ENCODE data around the gene COPE.

Gene COPE

GRCh38 chr19:18875726-18876125 is 43.5 kb downstream of the COPE start:
- DNase-seq (ENCODE audit: extremely low spot score), result no peak
- POLR2A ChIA-PET, result interaction anchor here (0.6 to 0.7 kb wide), 2 partner anchors 53 to 54 kb away, joined by 3 to 5 read pairs; no protein-coding TSS in a partner anchor
- no peak for TF ChIP-seq CTCF (IDR thresholded peaks at IDR 0.05; ENCODE audit: control extremely low read depth, extremely low read depth, low read depth, missing control alignments)
- CTCF ChIA-PET, result interaction anchor here (1.2 to 2.0 kb wide), 3 partner anchors 8 to 29 kb away, joined by 4 to 7 read pairs (median 4); no protein-coding TSS in a partner anchor

- DNase-seq (ENCODE audit: extremely low spot score), result no peak
- ChIA-PET POLR2A (no interaction called here), CTCF (no interaction called here)
- TF ChIP-seq CTCF (IDR thresholded peaks at IDR 0.05; ENCODE audit: control extremely low read depth, extremely low read depth, low read depth, missing control alignments), result no peak
Measured at GRCh38 chr19:18871543-18871942, 47.6 kb downstream of the COPE start.

- POLR2A ChIA-PET, result no interaction called here
- no peak for DNase-seq (ENCODE audit: extremely low spot score)
- TF ChIP-seq CTCF (IDR thresholded peaks at IDR 0.05; ENCODE audit: control extremely low read depth, extremely low read depth, low read depth, missing control alignments), result no peak
- CTCF ChIA-PET, result no interaction called here
Measured at GRCh38 chr19:18870531-18871172, 48.5 kb downstream of the COPE start.

- DNase-seq (ENCODE audit: extremely low spot score), result no peak
- POLR2A ChIA-PET, result no interaction called here
- TF ChIP-seq CTCF (IDR thresholded peaks at IDR 0.05; ENCODE audit: control extremely low read depth, extremely low read depth, low read depth, missing control alignments), result no peak
- CTCF ChIA-PET, result no interaction called here
Measured at GRCh38 chr19:18869781-18870530, 49.2 kb downstream of the COPE start.

- TF ChIP-seq CTCF (IDR thresholded peaks at IDR 0.05; ENCODE audit: control extremely low read depth, extremely low read depth, low read depth, missing control alignments), result no peak
- DNase-seq (ENCODE audit: extremely low spot score), result no peak
- POLR2A ChIA-PET, result no interaction called here
- CTCF ChIA-PET, result no interaction called here
Measured at GRCh38 chr19:18869023-18869618, 50.1 kb downstream of the COPE start.

- no peak for TF ChIP-seq CTCF (IDR thresholded peaks at IDR 0.05; ENCODE audit: control extremely low read depth, extremely low read depth, low read depth, missing control alignments)
- ChIA-PET CTCF (interaction anchor here (1.4 to 3.5 kb wide), 2 partner anchors 9 to 13 kb away, joined by 3 to 30 read pairs; no protein-coding TSS in a partner anchor), POLR2A (no interaction called here)
- DNase-seq (ENCODE audit: extremely low spot score), result no peak
Measured at GRCh38 chr19:18868380-18869022, 50.7 kb downstream of the COPE start.

Measured in GM10248 (cell line).